Measurements from ENCODE around the gene NSMCE1. TPM values are rescaled to one million over a fixed set of nuclear protein-coding genes. Genes with fewer than 3 reads are reported as not detected.

Gene NSMCE1
- total RNA-seq, 4 donors from 2014 or later = 36.4 to 42.0 (median 40.6) TPM

GRCh38 chr16:27301236-27301861 is 32.8 kb upstream of the NSMCE1 start:
- no peak for TF ChIP-seq CTCF (IDR thresholded peaks at IDR 0.05; ENCODE audit: low read depth)

- no peak for TF ChIP-seq CTCF (IDR thresholded peaks at IDR 0.05; ENCODE audit: low read depth)
Measured at GRCh38 chr16:27298132-27298531, 29.6 kb upstream of the NSMCE1 start.

- no peak for TF ChIP-seq CTCF (IDR thresholded peaks at IDR 0.05; ENCODE audit: low read depth)
Measured at GRCh38 chr16:27293343-27293742, 24.8 kb upstream of the NSMCE1 start.

- no peak for TF ChIP-seq CTCF (IDR thresholded peaks at IDR 0.05; ENCODE audit: low read depth)
Measured at GRCh38 chr16:27291722-27292240, 23.2 kb upstream of the NSMCE1 start.

GRCh38 chr16:27291106-27291505 is 22.5 kb upstream of the NSMCE1 start:
- TF ChIP-seq CTCF (IDR thresholded peaks at IDR 0.05; ENCODE audit: low read depth) = no peak

GRCh38 chr16:27290562-27290961 is 22.0 kb upstream of the NSMCE1 start:
- no peak for TF ChIP-seq CTCF (IDR thresholded peaks at IDR 0.05; ENCODE audit: low read depth)

GRCh38 chr16:27289669-27290068 is 21.1 kb upstream of the NSMCE1 start:
- no peak for TF ChIP-seq CTCF (IDR thresholded peaks at IDR 0.05; ENCODE audit: low read depth)
